PC-3 (cell line): Measurements from ENCODE around the gene PCYT2.

Experiments used
- EZH2 ChIP-seq: fragments of 300-600 bp; sonication (generic); IDR thresholded peaks from one replicate; pipeline ENCODE4 v1.6.1; 2017; ENCODE audit warnings: antibody characterized with exemption, mild to moderate bottlenecking, low read length; ENCODE audit not compliant: unreplicated experiment
- TF ChIP-seq, protein P1 (sequence below): fragments of 300-600 bp; sonication (generic); conservative IDR thresholded peaks from 2 replicates; pipeline ENCODE4 v1.5.1; 2017; ENCODE audit warnings: antibody characterized with exemption, low read depth, mild to moderate bottlenecking, low read length

DNA sequence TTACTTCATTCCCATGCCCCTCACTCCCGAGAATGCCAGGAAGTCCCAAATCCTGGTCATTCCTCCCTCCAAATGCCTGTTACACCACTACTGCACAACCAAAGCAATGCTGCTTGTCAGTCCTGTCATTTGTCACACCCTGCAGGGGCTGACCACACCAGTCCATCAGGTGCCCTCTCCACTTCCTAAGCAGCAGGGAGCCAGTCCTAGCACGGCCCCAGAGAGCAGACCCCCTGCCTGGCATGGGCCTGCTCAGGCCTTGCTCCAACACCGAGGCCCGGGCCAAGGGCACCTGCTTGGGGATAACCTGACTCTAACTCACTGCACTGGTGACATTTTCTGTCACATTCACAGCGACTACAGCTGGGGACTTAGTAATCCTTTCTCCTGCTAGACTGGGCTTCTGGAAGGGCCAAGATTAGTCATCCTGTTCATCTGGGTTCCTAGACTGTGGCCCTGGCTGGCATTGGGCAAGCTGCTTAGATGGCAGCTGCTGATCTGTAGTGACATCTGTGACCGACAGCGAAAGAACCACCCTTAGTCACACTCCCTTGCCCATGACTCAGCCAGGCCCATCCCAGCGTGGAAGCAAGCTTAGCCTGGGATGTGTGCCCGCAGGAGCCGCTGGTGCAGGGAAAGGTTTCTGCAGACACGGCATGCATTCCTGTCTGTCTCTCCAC lies 25.2 kb downstream of the PCYT2 start:
- TF ChIP-seq, protein P1, sequence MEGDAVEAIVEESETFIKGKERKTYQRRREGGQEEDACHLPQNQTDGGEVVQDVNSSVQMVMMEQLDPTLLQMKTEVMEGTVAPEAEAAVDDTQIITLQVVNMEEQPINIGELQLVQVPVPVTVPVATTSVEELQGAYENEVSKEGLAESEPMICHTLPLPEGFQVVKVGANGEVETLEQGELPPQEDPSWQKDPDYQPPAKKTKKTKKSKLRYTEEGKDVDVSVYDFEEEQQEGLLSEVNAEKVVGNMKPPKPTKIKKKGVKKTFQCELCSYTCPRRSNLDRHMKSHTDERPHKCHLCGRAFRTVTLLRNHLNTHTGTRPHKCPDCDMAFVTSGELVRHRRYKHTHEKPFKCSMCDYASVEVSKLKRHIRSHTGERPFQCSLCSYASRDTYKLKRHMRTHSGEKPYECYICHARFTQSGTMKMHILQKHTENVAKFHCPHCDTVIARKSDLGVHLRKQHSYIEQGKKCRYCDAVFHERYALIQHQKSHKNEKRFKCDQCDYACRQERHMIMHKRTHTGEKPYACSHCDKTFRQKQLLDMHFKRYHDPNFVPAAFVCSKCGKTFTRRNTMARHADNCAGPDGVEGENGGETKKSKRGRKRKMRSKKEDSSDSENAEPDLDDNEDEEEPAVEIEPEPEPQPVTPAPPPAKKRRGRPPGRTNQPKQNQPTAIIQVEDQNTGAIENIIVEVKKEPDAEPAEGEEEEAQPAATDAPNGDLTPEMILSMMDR = no peak
- TF ChIP-seq EZH2 = no peak
